HG02884 (cell line): ENCODE data around the gene EMC10.
A peak's percentile ranks its signal among the peaks of the same experiment; 100 is the strongest.
"Not testable (repeated sequence)": the region's sequence is repeated elsewhere in the genome, so short reads cannot be mapped to it uniquely, and the experiment has no call there.

Source experiments
- ATAC-seq: cut with Tn5 transposase; IDR thresholded peaks from one replicate; pipeline ENCODE4 v1.9.1; 2021; ENCODE audit warnings: mild to moderate bottlenecking, moderate library complexity; ENCODE audit not compliant: unreplicated experiment

EMC10 gene

DNA sequence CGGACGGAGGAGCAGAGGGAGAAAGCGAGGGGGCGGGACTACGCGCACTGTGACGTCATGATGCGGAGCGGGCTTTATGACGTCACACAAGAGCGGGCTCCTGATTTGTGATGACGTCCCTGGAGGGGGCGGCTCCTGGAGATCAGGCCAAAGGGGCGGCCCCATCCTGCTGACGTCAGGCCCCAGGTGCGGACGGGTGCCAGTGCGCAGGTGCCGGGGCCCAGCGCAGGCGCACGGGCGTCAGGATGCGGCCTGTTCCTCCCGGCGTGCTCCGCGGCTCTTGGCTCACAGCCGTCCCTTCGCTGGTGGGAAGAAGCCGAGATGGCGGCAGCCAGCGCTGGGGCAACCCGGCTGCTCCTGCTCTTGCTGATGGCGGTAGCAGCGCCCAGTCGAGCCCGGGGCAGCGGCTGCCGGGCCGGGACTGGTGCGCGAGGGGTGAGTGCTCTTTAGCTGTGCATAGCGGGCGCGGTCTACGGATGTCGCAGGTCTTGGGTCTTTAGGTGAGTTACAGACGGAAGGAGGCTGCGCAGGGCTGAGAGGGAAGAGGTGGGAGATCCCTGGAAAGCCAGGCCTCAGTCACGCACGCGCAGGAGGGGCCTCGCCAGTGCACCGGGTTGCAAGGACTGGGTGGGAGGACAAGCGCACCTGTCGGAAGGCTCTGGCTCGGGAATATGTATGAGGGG, at the start of gene EMC10, which contains the start of gene GARIN5A:
TSS of gene EMC10 (plus strand) at position 284 of the 683 bp plus-strand sequence. CDS start at position 322, 38 bp downstream.
TSS of gene GARIN5A (minus strand) at position 625 of the 683 bp plus-strand sequence. CDS start at position 165, 460 bp downstream.
- ATAC-seq = peak; percentile 78

DNA sequence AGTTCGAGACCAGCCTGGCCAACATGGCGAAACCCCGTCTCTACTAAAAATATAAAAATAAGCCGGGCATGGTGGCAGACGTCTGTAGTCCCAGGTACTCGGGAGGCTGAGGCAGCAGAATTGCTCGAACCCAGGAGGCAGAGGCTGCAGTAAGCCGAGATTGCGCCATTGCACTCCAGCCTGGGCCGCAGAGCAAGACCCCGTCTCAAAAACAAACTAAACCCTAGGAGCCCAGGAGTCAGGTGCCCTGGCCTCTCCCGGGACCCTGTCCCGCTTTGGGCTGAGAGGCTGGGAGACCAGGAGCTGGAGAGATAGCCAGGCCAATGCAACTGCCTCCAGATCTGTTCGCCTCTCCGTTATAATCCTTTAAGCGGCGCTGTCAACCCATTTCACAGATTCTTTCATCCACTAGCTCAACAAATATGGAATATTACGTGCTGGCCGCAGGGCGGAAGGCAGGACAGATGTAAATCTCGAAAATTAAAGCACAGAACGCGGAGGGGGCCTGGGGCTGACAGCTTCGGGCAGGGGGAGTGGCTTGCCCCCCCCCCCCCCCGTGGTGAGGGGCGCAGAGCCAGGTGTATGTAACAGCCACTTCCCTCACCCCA, 48.9 kb upstream of the EMC10 start:
- no peak for ATAC-seq

DNA sequence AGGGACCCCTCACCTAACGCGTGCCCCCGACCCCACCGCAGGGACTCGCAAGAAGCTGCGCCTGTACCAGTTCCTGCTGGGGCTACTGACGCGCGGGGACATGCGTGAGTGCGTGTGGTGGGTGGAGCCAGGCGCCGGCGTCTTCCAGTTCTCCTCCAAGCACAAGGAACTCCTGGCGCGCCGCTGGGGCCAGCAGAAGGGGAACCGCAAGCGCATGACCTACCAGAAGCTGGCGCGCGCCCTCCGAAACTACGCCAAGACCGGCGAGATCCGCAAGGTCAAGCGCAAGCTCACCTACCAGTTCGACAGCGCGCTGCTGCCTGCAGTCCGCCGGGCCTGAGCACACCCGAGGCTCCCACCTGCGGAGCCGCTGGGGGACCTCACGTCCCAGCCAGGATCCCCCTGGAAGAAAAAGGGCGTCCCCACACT, 48.3 kb upstream of the EMC10 start:
- ATAC-seq = no peak

DNA sequence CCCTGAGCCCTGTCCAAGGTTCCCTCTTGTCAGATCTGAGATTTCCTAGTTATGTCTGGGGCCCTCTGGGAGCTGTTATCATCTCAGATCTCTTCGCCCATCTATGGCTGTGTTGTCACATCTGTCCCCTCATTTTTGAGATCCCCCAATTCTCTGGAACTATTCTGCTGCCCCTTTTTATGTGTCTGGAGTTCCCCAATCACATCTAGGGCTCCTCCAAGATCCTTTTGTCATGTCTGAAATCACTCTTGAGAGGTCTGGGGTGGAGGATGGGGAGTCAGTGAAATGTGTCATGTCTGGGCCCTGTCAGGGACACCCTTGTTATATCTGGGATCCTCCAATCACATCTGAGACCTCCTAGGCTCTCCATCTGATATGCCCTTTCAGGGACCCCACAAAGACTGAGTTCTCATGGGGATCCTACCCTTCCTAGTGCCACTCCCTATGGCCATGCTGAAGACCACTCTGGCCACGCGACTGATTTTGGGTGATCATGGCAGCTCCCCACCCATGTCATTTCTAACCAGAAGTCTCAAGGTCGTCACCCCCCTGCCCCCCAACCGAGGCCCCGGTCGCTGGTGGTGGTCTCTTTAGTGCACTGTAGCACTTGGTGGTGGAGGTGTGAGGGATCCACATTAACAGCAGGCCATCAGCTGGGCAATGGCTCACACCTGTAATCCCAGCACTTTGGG, 47.4 kb upstream of the EMC10 start:
- ATAC-seq = no peak

DNA sequence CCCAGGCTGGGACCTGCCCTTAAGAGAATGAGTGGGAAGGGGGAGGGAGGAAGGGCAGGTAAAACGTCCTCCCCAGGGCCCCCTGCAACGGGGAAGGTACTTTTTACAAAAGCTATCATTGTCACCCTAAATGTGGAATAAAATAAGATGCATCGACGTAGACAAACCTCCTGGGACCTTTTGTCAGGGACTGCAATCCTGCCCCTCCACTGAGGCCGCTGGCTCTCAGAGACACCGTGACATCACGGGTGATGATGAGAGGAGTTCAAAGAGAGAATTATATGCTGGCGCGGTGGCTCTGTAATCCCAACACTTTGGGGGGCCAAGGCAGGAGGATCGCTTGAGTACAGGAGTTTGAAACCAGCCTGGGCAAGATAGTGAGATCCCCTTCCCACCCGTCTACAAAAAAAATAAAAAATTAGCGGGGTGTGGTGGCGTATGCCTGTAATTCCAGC, 45.4 kb upstream of the EMC10 start:
- ATAC-seq = no peak

DNA sequence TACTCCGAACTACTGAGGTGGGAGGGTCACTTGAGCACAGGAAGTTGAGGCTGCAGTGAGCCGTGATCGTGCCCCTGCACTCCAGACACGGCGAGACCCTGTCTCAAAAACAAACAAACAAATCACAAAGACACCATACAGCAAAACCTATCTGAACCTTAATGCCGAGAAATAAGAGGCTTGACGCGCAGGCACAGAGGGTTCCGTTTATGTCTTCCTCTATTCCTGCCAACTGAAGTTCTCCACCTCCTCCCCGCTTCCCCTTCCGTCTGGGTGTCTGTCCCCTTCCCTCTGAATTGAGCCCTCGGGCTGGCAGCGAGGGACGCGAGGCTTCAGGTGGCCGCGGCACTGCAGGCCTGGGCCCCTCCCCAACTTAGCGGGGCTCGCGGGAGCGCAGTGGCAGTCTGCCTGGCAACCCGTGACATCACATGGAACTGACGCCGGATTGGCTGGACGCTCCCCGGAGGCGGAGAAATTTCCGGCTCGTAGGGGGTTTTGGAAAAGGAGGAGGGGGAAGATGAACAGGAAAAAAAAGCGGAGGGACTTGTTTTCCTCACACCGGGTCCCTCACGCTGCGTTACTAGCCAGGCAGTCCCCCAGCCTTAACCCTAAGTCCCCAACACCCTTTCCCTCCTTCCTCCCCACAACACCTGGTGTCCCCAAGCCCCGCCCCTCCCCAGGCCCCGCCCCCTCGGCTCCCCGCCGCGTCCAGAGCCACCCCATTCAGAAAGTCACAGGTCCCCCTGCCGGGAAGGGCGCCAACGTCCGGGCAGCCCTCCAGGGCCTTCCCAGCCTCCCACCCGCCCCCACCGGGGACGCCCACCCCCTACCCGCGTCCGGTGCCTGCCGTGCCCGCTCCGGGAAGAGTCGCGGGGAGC, 44.7 kb upstream of the EMC10 start:
- ATAC-seq = peak; percentile 71

DNA sequence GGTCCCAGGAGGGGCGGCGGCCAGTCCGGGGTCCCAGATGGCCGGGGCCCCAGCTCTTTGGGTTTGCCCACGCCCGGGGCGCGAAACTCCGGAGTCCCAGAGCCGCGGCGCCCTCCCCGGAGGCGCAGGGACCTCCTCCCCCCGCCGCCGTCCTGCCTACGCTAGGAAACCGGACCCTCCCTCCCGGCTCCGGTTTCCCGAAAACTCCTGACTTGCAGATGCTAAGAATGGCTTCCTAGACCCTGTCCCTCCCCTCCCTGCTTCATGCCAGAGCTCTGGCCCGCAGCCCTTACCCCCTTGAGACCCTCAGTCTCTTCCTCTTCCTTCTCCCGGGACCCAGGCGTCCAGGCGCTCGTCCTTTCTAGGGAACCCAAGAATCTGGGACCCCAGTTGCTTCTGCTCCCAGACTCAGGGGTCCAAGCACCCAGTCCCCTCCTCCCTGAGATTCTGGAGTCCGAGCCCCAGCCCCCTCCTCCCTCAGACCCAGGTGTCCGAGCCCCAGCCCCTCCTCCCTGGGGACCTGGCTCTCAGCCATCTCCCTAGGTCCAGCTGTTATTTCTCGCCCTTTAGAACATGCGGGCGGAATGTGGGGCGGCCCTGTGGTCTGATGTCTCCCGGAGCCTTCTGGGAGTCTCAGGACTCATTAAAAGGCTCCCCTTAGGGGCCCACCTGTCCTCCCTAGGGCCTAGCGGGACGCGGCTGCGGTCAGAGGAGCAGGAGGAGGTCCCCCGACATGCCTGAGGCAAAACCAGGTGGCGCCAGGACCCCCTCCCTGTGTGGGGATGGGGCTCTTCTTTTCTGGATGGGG, 43.9 kb upstream of the EMC10 start, which contains the start of gene MYBPC2:
TSS of gene MYBPC2 (plus strand) at position 672 of the 808 bp plus-strand sequence. CDS start at position 734, 62 bp downstream.
- ATAC-seq = no peak

DNA sequence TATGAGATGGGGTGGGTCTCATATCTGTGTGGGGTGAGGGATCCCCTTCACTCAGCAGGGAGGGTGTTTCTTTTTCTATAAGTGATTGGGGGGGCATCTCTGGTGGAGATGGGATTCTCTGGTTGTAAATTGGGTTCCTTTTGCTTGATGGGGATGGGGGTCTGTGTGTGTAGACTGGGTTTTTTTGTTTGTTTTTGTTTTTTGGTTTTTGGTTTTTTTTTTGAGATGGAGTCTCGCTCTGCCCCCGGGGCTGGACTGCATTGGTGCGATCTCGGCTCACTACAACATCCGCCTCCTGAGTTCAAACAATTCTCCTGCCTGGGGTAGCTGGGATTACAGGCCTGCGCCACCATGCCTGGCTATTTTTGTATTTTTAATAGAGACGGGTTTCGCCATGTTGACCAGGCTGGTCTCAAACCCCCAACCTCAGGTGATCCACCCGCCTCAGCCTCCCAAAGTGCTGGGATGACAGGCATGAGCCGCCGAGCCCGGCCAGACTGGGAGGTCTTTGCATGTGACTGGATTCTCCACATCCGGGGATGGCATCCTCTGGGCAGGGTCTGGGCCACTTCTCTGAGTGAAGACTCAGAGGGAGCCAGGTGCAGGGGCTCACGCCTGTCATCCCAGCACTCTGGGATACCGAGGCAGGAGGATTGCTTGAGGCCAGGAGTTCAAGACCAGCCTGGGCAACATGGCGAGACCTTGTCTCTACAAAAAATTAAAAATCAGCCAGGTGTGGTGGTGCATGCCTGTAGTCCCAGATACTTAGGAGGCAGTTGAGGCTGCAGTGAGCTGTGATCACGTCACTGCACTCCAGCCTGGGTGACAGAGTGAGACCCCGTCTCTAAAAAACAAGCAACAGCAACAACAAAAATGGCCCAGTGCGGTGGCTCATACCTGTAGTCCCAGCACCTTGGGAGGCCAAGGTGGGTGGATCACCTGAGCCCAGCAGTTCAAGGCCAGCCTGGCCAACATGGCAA, 42.8 kb upstream of the EMC10 start:
- ATAC-seq = no peak

DNA sequence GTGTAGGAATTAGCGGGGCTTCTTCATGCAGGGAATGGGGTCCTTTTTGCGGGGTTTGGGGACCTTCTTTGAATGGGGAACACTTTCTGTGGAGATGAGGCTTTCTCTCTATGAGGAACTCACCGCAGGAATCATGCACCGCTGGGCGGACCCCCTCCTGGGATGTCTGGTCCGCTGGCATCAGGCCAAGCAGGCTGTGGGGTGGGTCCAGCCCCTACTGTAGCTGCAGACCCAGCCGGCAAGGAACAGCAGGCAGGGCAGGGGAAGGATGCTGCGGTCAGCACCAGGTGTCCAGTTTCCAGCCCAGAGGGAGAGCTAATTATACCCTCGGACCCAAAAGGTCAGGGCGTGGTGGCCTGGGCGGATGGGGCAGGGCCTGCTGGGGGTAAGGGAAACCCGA, 41.8 kb upstream of the EMC10 start:
- no peak for ATAC-seq

DNA sequence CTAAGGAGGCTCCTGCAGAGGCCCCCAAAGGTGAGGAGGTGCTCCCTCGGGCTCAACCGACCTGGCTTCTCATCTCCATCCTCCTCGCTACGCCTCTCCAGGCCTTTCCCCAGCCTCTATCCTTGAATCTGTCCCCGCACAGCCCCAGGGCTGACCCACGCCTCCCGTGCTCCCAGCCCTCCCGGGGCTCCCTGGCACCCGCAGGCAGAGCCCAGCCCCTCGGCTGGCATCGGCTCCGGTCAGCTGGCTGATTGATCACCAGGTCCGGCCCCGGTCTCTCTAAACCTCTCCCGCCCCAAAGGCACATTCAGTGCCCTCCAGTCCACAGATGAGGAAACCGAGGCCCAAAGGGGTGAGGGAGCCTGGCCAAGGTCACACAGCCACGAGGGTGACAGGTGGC, 41.1 kb upstream of the EMC10 start:
- no peak for ATAC-seq

DNA sequence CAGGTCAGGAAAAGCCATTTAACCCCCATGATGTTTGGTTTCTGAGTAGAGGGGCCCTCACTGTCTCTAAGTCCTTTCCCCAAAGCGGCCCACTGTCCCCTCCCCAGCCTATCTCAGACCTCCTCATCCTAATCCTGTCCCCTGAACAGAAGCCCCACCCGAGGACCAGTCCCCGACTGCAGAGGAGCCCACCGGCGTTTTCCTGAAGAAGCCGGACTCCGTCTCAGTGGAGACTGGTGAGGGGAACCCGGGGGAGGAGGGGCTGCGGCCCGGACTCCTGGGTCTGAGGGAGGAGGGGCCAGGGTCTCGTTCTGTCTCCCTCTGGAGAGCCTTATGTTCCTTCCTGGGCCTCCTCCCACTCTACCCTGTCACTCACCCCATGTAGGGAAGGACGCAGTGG, 40.7 kb upstream of the EMC10 start:
- no peak for ATAC-seq

DNA sequence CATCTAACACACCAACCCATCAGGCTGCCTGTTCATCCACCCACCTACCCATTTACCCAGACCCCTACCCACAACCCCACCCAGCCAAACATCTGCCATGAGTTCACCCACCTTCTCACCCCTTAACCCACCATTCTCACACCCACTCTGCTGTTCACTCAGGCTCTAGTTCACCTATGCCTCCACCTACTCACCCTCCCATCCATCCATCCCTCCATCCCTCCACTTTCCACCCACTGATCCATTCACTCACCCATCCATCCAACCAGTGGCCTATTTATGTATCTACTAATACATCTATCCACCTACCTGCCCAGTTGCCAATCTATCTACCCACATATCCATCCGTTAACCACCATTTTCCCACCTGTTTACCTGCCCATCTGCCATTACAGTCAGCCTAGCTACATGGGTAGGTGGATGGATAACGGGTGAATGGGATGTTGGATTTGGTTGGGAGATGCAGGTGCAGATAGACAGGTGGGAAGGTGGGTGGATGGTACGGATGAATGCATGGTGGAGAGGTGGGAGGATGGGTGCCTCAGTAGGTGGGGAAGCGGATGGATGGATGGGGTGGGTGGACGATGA, 38.4 kb upstream of the EMC10 start:
- no peak for ATAC-seq

DNA sequence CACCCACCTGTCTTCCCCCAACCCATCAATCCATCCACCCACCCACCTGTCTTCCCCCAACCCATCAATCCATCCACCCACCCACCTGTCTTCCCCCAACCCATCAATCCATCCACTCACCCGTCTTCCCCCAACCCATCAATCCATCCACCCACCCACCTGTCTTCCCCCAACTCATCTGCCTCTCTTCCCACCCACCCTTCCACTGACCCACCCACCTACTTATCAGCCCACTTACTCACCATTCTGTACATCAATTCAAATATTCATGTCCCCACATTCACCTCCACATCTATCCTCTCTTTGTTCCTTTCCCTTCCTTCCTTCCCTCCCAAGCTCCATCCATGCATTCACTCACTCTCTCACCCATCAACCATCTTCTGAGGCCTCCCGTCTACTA, 37.2 kb upstream of the EMC10 start:
- not testable (repeated sequence) for ATAC-seq

DNA sequence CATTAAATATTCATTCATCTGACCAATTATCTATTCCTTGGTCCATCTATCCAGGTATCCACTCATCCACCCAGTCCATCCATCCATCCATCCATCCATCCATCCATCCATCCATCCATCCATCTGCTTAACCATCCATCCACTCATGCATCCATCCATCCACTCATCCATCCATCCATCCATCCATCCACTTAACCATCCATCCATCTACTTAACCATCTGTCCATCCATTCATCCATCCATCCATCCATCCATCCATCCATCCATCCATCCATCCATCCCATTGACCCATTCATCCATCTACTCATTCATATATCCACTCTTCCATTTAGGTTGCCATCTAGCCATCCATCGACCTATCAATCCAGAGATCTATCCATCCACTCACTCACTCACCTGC, 32.2 kb upstream of the EMC10 start:
- no peak for ATAC-seq

DNA sequence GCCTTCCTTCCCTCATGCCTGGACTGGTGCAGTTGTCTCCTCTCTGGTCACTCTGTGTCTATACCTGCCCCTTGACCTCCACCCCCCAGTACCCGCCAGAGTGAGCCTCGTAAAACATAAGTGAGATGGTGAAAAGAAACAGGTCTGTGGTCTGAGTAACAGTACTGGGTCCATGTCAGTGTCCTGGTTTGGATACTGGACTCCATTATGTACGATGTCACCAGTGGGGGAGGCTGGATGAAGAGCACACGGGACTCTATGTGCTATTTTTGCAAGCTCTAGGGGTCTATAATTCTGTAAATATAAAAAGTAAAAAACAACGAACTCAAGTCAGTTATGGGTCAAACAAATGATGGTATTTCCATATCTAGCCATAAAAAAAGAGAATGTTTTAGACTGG, 29.3 kb upstream of the EMC10 start:
- ATAC-seq = no peak

DNA sequence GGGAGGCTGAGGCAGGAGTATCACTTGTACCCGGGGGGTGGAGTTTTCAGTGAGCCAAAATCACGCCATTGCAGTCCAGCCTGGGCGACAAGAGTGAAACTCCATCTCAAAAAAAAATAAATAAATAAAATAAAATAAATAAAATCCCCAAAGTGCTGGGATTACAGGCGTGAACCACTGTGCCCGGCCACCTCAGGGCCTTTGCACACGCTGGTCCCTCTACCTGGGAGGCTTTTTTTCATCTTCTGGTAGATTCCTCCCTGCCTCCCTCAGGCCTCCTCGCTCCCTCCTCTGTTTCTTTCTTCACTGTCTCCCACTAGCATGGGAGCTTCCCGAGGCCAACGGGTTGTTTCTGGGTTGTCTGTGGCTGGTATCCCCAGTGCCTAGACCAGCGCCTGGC, 28.6 kb upstream of the EMC10 start:
- no peak for ATAC-seq

DNA sequence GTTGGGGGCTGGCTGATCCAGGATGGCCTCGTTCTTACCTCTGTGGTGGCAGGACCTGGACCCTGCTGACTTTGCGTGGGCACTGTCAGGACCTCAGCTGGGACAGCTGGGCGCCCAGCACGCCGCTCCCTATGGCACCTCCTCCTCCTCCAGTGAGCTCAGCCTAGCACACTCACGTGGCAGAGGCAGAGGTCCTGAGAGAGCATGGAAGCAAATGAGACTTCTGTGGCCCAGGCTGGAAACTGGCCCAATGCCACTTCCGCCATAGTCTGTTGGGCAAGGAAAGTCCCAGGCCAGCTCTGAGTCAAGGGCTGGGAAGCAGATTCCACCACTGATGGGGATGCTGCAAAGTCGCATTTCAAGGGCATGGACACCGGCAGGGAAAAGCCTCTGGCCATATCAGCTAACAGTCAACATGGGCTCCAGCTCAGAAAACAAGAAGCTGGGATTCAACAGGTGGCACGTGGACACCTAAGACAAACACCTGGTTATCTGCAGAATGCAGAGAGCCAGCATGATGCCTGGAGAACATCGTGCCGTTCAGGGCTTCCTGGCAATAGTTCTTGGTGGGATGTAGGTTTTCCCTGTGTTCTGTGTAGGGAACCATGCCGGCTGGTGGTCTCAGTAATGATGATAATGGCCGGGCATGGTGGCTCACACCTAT, 26.9 kb upstream of the EMC10 start:
- ATAC-seq = no peak
